Transverse colon (tissue), 1 donor: ENCODE measurements around the gene PSMC2.

Source experiments
- EP300 ChIP-seq: sonication (generic); formaldehyde crosslinking; IDR thresholded peaks from one replicate; pipeline ENCODE4 v1.6.1; 2017; ENCODE audit warnings: antibody characterized with exemption, low read depth
- POLR2A ChIP-seq: fragments of 450-650 bp; IDR thresholded peaks from one replicate; pipeline ENCODE4 v1.6.1; 2016; ENCODE audit warnings: antibody characterized with exemption, mild to moderate bottlenecking, moderate library complexity

DNA sequence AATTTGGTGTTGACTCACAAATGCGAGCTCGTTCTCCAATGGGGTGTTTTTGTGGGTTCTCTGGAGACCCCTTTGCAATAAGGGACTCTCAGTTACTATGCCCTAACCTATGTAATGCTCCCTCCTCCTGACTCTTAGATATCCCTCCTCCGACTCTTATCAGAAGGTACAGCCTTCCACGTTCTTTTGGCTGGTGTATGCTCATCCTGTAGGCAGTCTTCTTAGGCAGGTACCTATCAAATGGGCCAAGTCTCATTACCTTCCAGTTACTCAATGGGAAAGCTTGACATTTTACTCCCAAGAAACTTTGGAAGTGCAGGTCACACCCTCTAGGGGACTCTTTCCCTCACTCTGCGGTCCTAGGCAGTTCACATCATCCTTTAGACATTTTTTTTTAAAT is 66.0 kb downstream of the PSMC2 start:
- TF ChIP-seq EP300, result no peak
- no peak for TF ChIP-seq POLR2A
